Stimulated activated CD4-positive, alpha-beta T cell treated with anti-CD3 and anti-CD28 coated beads, TNF-alpha, amount 100 ng/mL, for 24 hours (primary cell): ENCODE results near the gene SLC25A43.
"Not testable (repeated sequence)": the region's sequence is repeated elsewhere in the genome, so short reads cannot be mapped to it uniquely, and the experiment has no call there.

ENCODE experiments used
- DNase-seq, 3 experiments: peaks; one replicate each; pipeline ENCODE4 v3.0.0-alpha.2; 2020; ENCODE audit warnings: low read depth in 3 of 3

The SLC25A43 gene

GRCh38 chrX:119468551-119469312, 69.6 kb downstream of the SLC25A43 start:
- peak; percentile 69 to 86 (median 76) for DNase-seq

DNA sequence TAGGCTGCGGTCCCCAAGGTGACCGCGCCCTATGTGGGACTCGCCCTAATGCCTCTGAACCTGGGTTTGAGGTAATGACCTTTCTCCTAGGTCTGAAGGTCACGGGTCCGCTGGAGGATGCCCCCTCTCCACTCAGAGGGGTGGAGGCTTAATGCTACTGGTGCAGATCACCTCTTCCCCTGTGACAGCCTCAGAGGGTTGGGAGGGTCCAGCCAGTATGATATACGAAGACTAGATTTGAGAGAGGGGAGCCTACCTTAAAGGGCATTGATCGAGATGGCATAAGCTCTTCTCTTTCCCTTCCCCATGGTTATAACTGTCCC, 70.1 kb downstream of the SLC25A43 start:
- no peak for DNase-seq

DNA sequence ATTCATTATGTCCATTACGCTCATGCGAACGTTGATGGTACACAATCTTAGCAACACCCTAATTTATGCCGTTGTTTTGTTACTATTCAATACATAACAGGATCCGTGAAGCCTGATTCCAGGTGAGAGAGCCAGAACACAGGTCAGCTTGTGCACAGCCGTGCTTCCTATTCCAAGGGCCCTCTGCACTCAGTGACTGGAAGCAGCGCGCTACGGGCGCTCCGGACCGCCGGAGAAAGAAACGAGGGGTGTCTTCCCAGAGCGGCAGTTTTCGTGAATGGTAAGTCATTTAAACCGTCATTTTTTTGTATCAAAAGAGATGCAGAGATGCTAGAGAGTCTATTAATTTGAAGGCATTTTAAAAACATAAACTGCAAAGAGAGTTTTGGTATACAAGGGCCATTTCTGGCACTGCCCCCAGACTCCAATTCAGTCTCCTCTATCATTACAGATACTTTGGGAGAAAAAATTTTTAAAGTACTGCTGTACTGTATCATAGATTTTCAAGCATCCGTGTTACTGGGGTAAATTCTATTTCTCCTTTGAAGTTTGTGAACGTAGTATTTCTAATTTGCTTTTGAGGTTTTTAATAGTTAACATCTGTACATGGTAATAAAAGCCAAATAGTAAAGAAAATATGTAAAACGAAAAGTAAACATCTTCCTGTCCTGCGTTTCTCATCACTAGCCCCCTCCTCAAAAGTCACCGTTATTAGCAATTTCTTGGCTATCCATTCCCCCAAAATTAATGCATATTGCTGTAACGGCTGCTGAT, 75.7 kb downstream of the SLC25A43 start:
- no peak for DNase-seq

DNA sequence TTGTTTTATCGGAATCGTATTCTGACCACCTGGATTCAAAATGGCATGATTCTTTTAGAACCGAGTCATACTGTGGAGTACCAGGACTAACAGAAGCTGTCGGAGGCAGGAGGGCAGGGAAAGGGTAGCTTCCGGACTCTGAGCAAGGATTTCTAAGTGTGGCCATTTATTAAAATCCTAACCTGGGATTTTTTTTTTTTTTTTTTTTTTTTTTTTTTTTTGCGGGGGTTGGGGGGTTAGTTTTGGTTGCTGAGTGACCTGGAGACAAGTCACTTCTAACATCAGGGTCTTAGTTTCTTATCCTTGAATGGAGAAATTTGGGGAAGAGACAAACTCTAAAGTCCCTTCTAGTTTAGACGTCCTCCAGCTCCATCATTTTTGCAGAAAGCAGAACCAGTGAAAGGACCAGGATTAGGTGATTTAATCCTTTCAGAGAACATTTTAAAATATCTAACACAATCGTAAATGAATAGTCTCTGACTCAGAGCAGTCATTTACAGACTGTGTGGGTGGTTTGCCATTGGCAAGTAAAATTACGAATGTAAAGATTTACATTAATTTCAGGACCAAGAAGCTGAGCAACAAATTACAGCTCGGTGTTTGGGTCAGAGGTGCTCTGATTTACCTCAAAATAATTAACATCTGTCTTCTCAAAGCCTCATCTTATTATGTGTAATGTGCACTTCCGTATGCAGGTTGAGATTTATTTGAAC, 76.4 kb downstream of the SLC25A43 start:
- no peak for DNase-seq

- DNase-seq, result no peak
Measured at GRCh38 chrX:119477812-119478232, 78.7 kb downstream of the SLC25A43 start.

DNA sequence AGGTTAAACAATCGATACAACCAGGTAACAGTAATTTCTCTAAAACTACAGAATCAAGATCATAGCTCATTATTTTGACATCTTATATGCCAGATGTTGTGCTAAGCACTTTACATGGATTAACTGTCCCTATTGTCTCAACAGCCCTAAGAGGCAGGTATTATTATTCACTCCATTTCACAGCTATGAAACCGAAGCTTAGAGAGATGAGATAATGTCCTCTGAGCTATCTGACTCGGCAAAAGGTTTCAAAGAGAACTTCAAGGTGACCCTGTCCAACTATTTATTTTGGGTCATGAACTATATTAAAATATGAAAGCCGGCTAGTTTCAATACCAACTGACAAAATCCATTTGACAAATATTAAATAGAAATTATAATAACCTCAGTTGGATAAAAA, 79.4 kb downstream of the SLC25A43 start:
- DNase-seq, result no peak

- no peak for DNase-seq
Measured at GRCh38 chrX:119479845-119480244, 80.7 kb downstream of the SLC25A43 start.

DNA sequence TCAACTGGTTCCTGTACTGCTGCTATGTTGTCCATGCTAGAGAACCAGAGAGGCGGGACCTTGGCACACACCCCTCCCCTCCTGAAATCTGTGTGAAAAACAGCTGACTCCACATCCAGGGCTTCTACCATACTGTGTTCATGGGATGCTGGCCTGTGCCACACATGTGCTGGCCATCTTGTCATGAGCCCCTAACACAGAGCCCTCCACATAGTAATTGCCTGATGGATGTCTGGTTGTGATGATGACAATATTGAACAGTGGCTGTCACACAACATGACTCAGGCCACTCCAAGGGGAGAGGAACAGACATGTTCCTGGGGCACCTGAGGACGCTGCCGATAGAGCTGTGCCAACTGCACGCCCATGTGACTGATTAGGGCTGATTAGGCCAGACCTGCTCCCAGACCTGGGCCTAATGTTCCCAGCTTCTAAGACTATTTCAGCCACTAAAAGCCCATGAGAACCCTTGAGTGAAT, 82.2 kb downstream of the SLC25A43 start:
- DNase-seq, result no peak

DNA sequence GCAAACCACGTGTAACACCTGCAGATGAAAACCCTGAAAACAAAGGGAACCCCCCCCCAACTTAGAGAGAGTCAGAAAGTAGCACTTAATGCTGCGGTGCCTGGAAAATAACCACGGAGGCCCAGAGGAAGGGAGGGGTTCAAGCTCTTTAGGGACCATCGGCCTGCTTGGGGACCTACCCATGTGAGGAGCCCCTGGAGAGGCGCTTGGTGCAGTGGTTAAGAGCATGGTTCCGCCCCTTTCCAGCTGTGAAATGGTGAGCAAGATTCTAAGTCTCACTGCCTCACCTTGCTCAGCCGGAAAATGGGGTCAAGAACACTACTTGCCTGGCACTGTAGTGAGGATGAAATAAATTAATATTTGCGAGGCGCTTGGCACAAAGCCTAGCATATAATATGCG, 82.9 kb downstream of the SLC25A43 start:
- no peak for DNase-seq

GRCh38 chrX:119482481-119483480, 83.6 kb downstream of the SLC25A43 start:
- peak; percentile 23 to 61 (median 33) for DNase-seq

DNA sequence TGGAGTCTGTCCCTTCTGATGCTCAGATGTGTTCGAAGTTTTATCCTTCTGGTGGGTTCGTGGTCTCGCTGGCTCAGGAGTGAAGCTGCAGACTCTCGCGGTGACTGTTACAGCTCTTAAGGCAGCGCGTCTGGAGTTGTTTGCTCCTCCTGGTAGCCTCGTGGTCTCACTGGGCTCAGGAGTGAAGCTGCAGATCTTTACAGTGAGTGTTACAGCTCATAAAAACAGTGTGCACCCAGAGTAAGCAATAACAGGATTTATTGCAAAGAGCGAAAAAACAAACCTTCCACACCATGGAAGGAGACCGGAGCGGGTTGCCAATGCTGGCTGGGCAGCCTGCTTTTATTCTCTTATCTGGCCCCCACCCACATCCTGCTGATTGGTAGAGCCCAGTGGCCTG, 87.6 kb downstream of the SLC25A43 start:
- DNase-seq, result no peak

GRCh38 chrX:119487766-119488165, 88.6 kb downstream of the SLC25A43 start:
- DNase-seq, result not testable (repeated sequence)

- no peak for DNase-seq
Measured at GRCh38 chrX:119488749-119489148, 89.6 kb downstream of the SLC25A43 start.

GRCh38 chrX:119489212-119490074, 90.3 kb downstream of the SLC25A43 start:
- no peak for DNase-seq

DNA sequence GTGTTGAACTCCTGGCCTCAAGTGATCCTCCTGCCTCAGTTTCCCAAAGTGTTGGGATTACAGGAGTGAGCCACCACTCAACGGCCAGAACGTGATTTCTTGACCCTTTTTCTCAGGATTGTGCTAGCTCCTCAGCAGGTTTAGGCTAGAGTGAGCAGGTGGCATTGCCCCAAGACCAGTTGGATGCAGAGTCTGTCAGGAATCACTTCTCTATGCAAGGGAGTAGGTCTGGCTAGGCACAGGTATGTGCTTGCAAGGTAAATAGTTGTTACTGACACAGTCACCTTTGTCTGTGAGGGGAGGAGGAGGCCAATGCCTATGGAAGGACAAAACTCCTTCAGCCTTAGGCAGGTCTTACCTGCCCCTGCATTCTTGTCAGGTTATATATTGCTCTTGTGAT, 93.3 kb downstream of the SLC25A43 start:
- no peak for DNase-seq

DNA sequence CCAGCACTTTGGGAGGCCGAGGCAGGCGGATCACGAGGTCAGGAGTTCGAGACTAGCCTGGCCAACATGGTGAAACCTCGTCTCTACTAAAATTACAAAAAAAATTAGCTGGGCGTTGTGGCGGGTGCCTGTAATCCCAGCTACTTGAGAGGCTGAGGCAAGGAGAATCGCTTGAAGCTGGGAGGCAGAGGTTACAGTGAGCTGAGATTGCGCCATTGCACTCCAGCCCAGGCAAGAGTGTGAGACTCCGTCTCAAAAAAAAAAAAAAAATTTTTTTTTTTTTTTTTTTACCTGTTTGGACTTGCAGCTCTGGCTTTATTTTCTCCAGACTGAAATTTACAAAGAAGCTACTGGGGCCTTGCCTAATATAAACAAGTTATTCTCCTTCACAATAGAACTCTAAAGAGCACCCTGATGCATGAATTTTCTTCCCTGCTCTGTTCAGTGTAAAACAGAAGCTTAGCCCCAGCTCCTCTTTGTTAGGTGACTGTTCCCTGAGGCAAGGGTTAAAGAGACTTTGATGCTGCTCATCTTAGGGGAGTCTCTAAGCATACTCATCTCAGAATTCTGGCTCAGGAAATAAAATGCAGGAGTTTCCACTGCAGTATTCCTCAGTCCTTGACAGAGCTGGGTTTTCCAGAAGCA, 94.8 kb downstream of the SLC25A43 start:
- DNase-seq, result not testable (repeated sequence)

DNA sequence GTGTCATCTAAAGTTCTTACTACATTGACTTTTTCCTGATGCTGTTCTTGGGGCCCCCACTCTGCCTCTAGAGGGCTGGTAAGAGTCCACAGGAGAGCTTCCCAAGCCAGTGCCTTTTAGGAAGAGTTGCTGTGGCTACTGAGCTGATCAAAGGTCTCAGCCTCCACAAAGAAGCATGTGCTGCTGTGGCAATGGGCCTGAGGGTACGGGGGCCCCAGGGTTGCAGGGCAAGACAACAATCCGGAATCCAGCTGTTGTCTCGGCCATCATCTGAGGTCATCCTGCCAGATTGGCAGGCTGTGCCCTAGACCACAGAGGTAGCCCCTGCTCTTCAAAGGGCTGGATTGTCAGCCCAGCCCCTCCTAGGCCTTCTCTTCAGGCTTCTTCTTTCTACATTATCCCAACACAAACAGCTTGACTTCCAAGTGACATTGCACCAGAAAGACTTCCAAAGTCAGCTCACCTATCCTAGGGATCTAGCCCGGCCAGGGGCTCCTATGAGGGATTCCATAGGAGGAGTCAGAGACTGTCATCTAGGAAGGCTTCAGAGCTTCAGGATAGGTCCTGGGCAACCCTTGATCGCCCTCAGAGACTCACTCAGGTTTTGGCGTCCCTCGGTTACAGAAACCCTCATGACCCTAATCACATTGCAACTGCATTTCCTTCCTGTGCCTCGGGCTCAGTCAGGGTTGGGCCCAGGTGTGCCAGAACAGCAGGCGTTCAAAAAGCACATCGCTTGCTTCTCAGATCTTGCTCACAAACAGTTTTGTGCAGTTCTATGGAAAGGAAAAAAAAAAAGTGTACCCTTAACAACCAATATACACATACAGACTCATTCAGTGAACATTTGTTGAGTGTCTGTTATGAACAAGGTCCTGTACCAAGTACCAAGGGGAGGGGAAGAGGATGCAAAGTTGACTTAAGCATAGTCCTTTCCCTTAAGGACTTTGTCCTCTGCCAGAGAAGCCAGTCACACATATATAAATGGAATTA, 96.9 kb downstream of the SLC25A43 start:
- DNase-seq, result no peak

DNA sequence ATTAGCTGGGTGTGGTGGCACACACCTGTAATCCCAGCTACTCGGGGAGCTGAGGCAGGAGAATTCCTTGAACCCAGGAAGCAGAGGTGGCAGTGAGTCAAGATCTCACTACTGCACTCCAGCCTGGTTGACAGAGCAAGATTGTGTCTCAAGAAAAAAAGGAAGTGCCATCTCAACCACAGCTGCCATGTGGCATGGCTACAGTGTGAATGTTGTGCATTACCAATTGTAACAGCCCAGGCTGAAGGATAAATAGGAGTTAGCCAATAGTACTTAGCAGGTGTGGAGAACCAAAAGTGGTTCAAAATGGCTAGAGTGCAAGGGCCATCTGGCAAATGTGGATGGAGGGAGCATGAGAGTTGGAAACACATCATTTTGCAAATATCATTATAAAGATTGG, 98.0 kb downstream of the SLC25A43 start:
- DNase-seq, result no peak
